PC-3 (cell line): ENCODE measurements around the gene KRT2. TPM values are rescaled to one million over a fixed set of nuclear protein-coding genes. Genes with fewer than 3 reads are reported as not detected.

Source experiments
- ATAC-seq: fragments of 200-7000 bp; cut with Tn5 transposase; 2 replicates; pipeline ENCODE4 v1.9.1; 2020; ENCODE audit warnings: mild to moderate bottlenecking, moderate library complexity
- BruUV-seq: library from RNA; stranded (reverse); fragments of 400-500 nt; replicated peaks from 2 replicates; lab custom pipeline; 2021; lab: Mats Ljungman, UMichigan
- CTCF ChIA-PET: fragments of 300-600 bp; sonication (Branson Sonifier 250); formaldehyde crosslinking; loops from one replicate; lab custom pipeline; 2022; ENCODE audit warnings: antibody characterized with exemption; lab: Charles Lee
- POLR2A ChIA-PET: fragments of 300-600 bp; sonication (Branson Sonifier 250); formaldehyde crosslinking; loops from one replicate; lab custom pipeline; 2022; ENCODE audit warnings: antibody characterized with exemption; ENCODE audit not compliant: unreplicated experiment; lab: Charles Lee
- DNase-seq: peaks from one replicate; pipeline ENCODE4 v3.0.0-alpha.2; 2015
- H2AFZ ChIP-seq: fragments of 300-600 bp; sonication (generic); 2 replicates; pipeline ENCODE4 v1.6.0; 2016; ENCODE audit warnings: antibody characterized with exemption, low read length
- H3F3A ChIP-seq: fragments of 300-600 bp; sonication (generic); one replicate; pipeline ENCODE4 v1.6.0; 2017; ENCODE audit warnings: antibody characterized with exemption, low read length, control low read depth, mild to moderate bottlenecking; ENCODE audit not compliant: unreplicated experiment
- H3K27ac ChIP-seq: fragments of 300-600 bp; sonication (generic); 2 replicates; pipeline ENCODE4 v1.5.1; 2016; ENCODE audit warnings: mild to moderate bottlenecking, low read length
- H3K27me3 ChIP-seq: fragments of 300-600 bp; sonication (generic); 2 replicates; pipeline ENCODE4 v1.6.1; 2016; ENCODE audit warnings: low read length, mixed read lengths
- H3K36me3 ChIP-seq: fragments of 300-600 bp; sonication (generic); 2 replicates; pipeline ENCODE4 v1.6.1; 2016; ENCODE audit warnings: low read depth, mixed run types, low read length, mixed read lengths
- H3K4me1 ChIP-seq: fragments of 300-600 bp; sonication (generic); 2 replicates; pipeline ENCODE4 v1.5.1; 2016; ENCODE audit warnings: low read length; ENCODE audit not compliant: insufficient read depth
- H3K4me2 ChIP-seq: fragments of 300-600 bp; sonication (generic); 2 replicates; pipeline ENCODE4 v1.6.0; 2016; ENCODE audit warnings: low read length
- H3K4me3 ChIP-seq: fragments of 300-600 bp; sonication (generic); 2 replicates; pipeline ENCODE4 v1.5.1; 2016; ENCODE audit warnings: mild to moderate bottlenecking, low read length, mixed read lengths
- H3K79me2 ChIP-seq: fragments of 300-600 bp; sonication (generic); 2 replicates; pipeline ENCODE4 v1.6.1; 2017; ENCODE audit warnings: low read length, mixed read lengths
- H3K9ac ChIP-seq: fragments of 300-600 bp; sonication (generic); 2 replicates; pipeline ENCODE4 v1.6.0; 2016; ENCODE audit warnings: mild to moderate bottlenecking, low read length
- H3K9me2 ChIP-seq: fragments of 300-600 bp; sonication (generic); replicated peaks from 2 replicates; pipeline ENCODE4 v1.6.1; 2016; ENCODE audit warnings: mixed run types, low read length, mixed read lengths
- H3K9me3 ChIP-seq: fragments of 300-600 bp; sonication (generic); 2 replicates; pipeline ENCODE4 v1.6.1; 2016; ENCODE audit warnings: low read length, mixed read lengths
- H4K20me1 ChIP-seq: fragments of 300-600 bp; sonication (generic); 2 replicates; pipeline ENCODE4 v1.6.1; 2016; ENCODE audit warnings: low read length, mixed read lengths
- CTCF ChIP-seq: fragments of 300-600 bp; sonication (generic); conservative IDR thresholded peaks from 2 replicates; pipeline ENCODE4 v1.5.1; 2017; ENCODE audit warnings: antibody characterized with exemption, low read depth, mild to moderate bottlenecking, low read length
- EZH2 ChIP-seq: fragments of 300-600 bp; sonication (generic); IDR thresholded peaks from one replicate; pipeline ENCODE4 v1.6.1; 2017; ENCODE audit warnings: antibody characterized with exemption, mild to moderate bottlenecking, low read length; ENCODE audit not compliant: unreplicated experiment
- EZH2phosphoT487 ChIP-seq: fragments of 300-600 bp; sonication (generic); IDR thresholded peaks from 2 replicates; pipeline ENCODE4 v1.6.1; 2018; ENCODE audit warnings: mild to moderate bottlenecking, antibody characterized with exemption, low read length, borderline replicate concordance
- intact Hi-C: fragments of 100-400 bp; cut with micrococcal nuclease; formaldehyde crosslinking; loops from 2 replicates; pipeline ENCODE4 v1.9.0; 2023
- total RNA-seq: library from RNA; depleted of rRNA; stranded (reverse); fragments of >200 nt; gene quantifications from 2 replicates; pipeline ENCODE4 v1.2.3, GENCODE V29; 2014

Gene KRT2
- total RNA-seq, 1 experiment from 2014 or later: not detected

- peaks cover 29% of the 10 kb centered on the region for H3K27me3 ChIP-seq
- TF ChIP-seq EZH2phosphoT487 (no peak), EZH2 (no peak), CTCF (no peak)
- H4K20me1 ChIP-seq: no peaks in the 10 kb centered on the region
- no peak overlapping the region for H2AFZ ChIP-seq
- no peaks in the 10 kb centered on the region for H3F3A ChIP-seq
- intact Hi-C loops: no loop called here
- no peaks in the 10 kb centered on the region for H3K9me2 ChIP-seq
- H3K4me2 ChIP-seq: no peak overlapping the region
- no peak for DNase-seq
- H3K79me2 ChIP-seq: no peaks in the 10 kb centered on the region
- ChIA-PET CTCF (interaction anchor here (0.5 kb wide), 1 partner anchor 220 kb away, joined by 3 read pairs; no protein-coding TSS in a partner anchor), POLR2A (no interaction called here)
- H3K27ac ChIP-seq: no peak overlapping the region
- no TSS peak for BruUV-seq
- no peak for ATAC-seq
- no peaks in the 10 kb centered on the region for H3K9me3 ChIP-seq
- H3K36me3 ChIP-seq: no peaks in the 10 kb centered on the region
- H3K4me1 ChIP-seq: no peaks in the 10 kb centered on the region
- H3K9ac ChIP-seq: no peak overlapping the region
- H3K4me3 ChIP-seq: no peak overlapping the region
Measured at GRCh38 chr12:52662093-52662917, 10.3 kb upstream of the KRT2 start.

- intact Hi-C loops: no loop called here
Measured at GRCh38 chr12:52661668-52662067, 9.7 kb upstream of the KRT2 start.

More at GRCh38 chr12:52661668-52662067, 9.7 kb upstream of the KRT2 start:
- Histone ChIP-seq H2AFZ (no peak overlapping the region), H3K27me3 (peaks cover 26% of the 10 kb centered on the region), H4K20me1 (no peaks in the 10 kb centered on the region), H3K36me3 (no peaks in the 10 kb centered on the region), H3F3A (no peaks in the 10 kb centered on the region), H3K9me3 (no peaks in the 10 kb centered on the region), H3K4me2 (no peak overlapping the region), H3K4me3 (no peak overlapping the region), H3K4me1 (no peaks in the 10 kb centered on the region), H3K27ac (no peak overlapping the region), H3K9me2 (no peaks in the 10 kb centered on the region), H3K9ac (no peak overlapping the region), H3K79me2 (no peaks in the 10 kb centered on the region)
- no TSS peak for BruUV-seq
- TF ChIP-seq EZH2phosphoT487 (no peak), CTCF (no peak), EZH2 (no peak)
- ATAC-seq (no peak), DNase-seq (no peak)
- CTCF ChIA-PET: no interaction called here
- POLR2A ChIA-PET: no interaction called here
